Measurements from ENCODE around the gene FABP1.

- TF ChIP-seq CTCF (IDR thresholded peaks at IDR 0.05 in 4 of 5, conservative IDR thresholded peaks at IDR 0.05 in 1 of 5) (no peak), POLR2A (IDR thresholded peaks at IDR 0.05) (no peak)
Measured at GRCh38 chr2:88144271-88144670, 16.4 kb upstream of the FABP1 start.
